K562 treated with DMSO at 1 percent for 48 hours (cell line): ENCODE measurements around the gene HS6ST2. TPM values are rescaled to one million over a fixed set of nuclear protein-coding genes. Genes with fewer than 3 reads are reported as not detected.

ENCODE experiments used
- total RNA-seq: library from RNA; unstranded; fragments of 300-600 nt; gene quantifications from 2 replicates; pipeline ENCODE4 v1.2.3, GENCODE V29; 2022; ENCODE audit warnings: low replicate concordance; ENCODE audit errors: extremely low read depth

Gene HS6ST2
- not detected in 2 replicates for total RNA-seq

DNA sequence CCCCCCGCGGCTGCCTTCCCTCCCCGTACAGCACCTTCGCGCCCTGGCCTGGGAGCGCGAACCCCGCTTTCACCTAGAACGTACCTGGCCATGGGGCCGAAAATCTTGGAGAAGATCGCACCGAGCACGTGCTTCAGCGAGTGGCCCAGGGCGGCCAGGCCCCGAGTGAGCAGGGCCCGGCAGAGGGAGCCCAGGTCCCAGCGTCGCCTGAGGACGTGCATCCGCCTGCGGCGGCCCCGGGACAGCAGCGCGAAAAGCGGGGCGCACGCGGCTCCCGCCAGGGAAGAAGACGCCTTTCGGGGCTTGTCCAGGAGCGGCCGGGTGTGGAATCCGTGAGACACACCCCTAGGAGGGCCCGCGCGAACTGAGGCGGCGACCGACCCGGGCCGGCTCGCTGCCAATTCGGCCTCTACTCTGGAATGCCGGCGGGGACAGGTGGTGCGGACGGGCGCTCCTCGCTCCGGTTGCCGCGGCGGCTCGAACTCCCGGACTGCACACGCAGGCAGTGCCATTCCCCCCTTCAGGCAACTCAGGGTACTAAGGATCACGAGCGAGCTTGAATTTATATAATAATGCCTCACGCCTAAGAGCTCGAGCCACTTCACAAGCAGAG lies at the start of gene HS6ST2:
HS6ST2 (minus strand) TSS at position 539 of the 613 bp plus-strand sequence.

Other genes with a start within 250 kb of the HS6ST2 start
- gene USP26, start 138.5 kb upstream of the HS6ST2 start, total RNA-seq: not detected in 2 replicates